Sigmoid colon (tissue), 7 donors: ENCODE measurements around the gene MUC5B. TPM values are rescaled to one million over a fixed set of nuclear protein-coding genes. Genes with fewer than 3 reads are reported as not detected.

ENCODE experiments used
- DNase-seq: peaks from one replicate; pipeline ENCODE4 v3.0.0-alpha.2; 2019
- H3K27ac ChIP-seq, 4 donors: fragments of 200-600 bp; sonication (generic); one replicate each; pipeline ENCODE4 v1.5.1; 2016 to 2019; ENCODE audit warnings: mild to moderate bottlenecking in 1 of 4
- H3K27me3 ChIP-seq, 3 donors: fragments of 200-600 bp; sonication (generic); one replicate each; pipeline ENCODE4 v1.5.1; 2019; ENCODE audit warnings: mild to moderate bottlenecking in 1 of 3
- H3K36me3 ChIP-seq, 4 donors: fragments of 200-600 bp; sonication (generic); one replicate each; pipeline ENCODE4 v1.5.1; 2016 to 2019
- H3K4me1 ChIP-seq, 4 donors: fragments of 200-600 bp; sonication (generic); one replicate each; pipeline ENCODE4 v1.5.1; 2017 to 2019
- H3K4me3 ChIP-seq, 4 donors: fragments of 200-600 bp; sonication (generic); one replicate each; pipeline ENCODE4 v1.5.1; 2017 to 2019; ENCODE audit warnings: mild to moderate bottlenecking in 2 of 4, moderate library complexity in 1 of 4
- H3K9me3 ChIP-seq, 4 donors: fragments of 200-600 bp in 3 of 4; sonication (generic) in 3 of 4; one replicate each; pipeline versions ENCODE4 v1.5.1 to v1.6.1; 2013 to 2019
- EP300 ChIP-seq, 4 donors: sonication (generic); formaldehyde crosslinking; IDR thresholded peaks; one replicate each; pipeline ENCODE4 v1.6.1; 2017; ENCODE audit warnings: antibody characterized with exemption in 4 of 4
- POLR2A ChIP-seq, 2 donors: fragments of 450-650 bp; IDR thresholded peaks; one replicate each; pipeline ENCODE4 v1.6.1; 2016; ENCODE audit warnings: antibody characterized with exemption in 2 of 2, mild to moderate bottlenecking in 2 of 2, moderate library complexity in 2 of 2
- POLR2AphosphoS5 ChIP-seq, 4 donors: sonication (generic); formaldehyde crosslinking; IDR thresholded peaks; one replicate each; pipeline ENCODE4 v1.6.1; 2017; ENCODE audit warnings: antibody characterized with exemption in 4 of 4
- WGBS, 2 donors: extraction: QIAGEN DNeasy Blood & Tissue Kit; methylation state at CpG; one replicate each; pipeline ENCODE4 v1.1.7; 2013; 5-methylcytosine and 5-hydroxymethylcytosine counted together
- intact Hi-C: fragments of 100-400 bp; cut with DNase I; formaldehyde crosslinking; loops from one replicate; pipeline ENCODE4 v1.15.1; 2023
- polyA plus RNA-seq, 3 donors: library from polyadenylated mRNA; stranded (reverse); fragments of 200-250 nt; gene quantifications; one replicate each; pipeline ENCODE4 v1.2.3, GENCODE V29; 2013
- total RNA-seq, 4 donors: library from RNA; depleted of rRNA; stranded (reverse); fragments of >200 nt; gene quantifications; one replicate each; pipeline ENCODE4 v1.1.0, GENCODE V29; 2016
- TF ChIP-seq, protein P1 (sequence below), 4 experiments: fragments of 450-650 bp in 3 of 4; fragments of 200-600 bp in 1 of 4; IDR thresholded peaks; one replicate each; pipeline ENCODE4 v1.5.1; 2016 to 2019; ENCODE audit warnings: antibody characterized with exemption in 4 of 4, mild to moderate bottlenecking in 3 of 4, moderate library complexity in 2 of 4
- donor health status: healthy with polysubstance abuse.
- donor health status: Bipolar disorder and iron deficiency.
- donor health status: healthy.

MUC5B gene
- total and polyA plus RNA-seq, 7 donors, result 0.83 to 131 (median 2.8) TPM; not detected in 3

DNA sequence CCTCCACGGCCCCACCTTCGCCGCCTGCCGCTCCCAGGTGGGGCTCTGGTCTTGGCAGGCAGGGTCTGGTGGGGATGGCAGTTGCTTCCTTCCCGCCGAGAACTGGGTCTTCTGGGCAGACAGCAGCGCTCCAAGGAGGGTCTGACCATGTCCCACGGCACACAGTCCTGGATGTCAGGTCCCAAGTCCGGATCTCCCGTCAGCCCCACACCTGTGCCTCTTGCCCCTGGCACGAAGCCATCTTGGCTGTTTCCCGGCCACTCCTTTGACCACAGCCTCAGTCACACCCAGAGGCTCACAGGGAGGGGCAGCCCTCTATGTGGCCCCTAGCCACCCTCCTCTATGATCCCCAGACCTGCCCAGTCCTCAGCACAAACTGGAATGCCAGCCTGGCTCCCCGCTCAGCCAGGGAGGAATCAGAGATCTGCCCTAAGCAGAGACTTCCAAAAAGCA lies 14.3 kb downstream of the MUC5B start:
- no peak for DNase-seq
- H3K27ac ChIP-seq, result no peak overlapping the region
- no peaks in the 10 kb centered on the region for H3K36me3 ChIP-seq
- WGBS, 2 donors, result 13 to 71% methylated on average over 13 of the region's 13 CpGs
- no peaks in the 10 kb centered on the region for H3K27me3 ChIP-seq
- H3K9me3 ChIP-seq, result no peaks in the 10 kb centered on the region
- no peaks in the 10 kb centered on the region for H3K4me1 ChIP-seq
- intact Hi-C loops, result no loop called here
- no peak overlapping the region for H3K4me3 ChIP-seq
- TF ChIP-seq POLR2A (IDR thresholded peaks at IDR 0.05) (no peak), EP300 (IDR thresholded peaks at IDR 0.05) (no peak), POLR2AphosphoS5 (IDR thresholded peaks at IDR 0.05) (no peak)
- TF ChIP-seq, protein P1, sequence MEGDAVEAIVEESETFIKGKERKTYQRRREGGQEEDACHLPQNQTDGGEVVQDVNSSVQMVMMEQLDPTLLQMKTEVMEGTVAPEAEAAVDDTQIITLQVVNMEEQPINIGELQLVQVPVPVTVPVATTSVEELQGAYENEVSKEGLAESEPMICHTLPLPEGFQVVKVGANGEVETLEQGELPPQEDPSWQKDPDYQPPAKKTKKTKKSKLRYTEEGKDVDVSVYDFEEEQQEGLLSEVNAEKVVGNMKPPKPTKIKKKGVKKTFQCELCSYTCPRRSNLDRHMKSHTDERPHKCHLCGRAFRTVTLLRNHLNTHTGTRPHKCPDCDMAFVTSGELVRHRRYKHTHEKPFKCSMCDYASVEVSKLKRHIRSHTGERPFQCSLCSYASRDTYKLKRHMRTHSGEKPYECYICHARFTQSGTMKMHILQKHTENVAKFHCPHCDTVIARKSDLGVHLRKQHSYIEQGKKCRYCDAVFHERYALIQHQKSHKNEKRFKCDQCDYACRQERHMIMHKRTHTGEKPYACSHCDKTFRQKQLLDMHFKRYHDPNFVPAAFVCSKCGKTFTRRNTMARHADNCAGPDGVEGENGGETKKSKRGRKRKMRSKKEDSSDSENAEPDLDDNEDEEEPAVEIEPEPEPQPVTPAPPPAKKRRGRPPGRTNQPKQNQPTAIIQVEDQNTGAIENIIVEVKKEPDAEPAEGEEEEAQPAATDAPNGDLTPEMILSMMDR (IDR thresholded peaks at IDR 0.05), result no peak

DNA sequence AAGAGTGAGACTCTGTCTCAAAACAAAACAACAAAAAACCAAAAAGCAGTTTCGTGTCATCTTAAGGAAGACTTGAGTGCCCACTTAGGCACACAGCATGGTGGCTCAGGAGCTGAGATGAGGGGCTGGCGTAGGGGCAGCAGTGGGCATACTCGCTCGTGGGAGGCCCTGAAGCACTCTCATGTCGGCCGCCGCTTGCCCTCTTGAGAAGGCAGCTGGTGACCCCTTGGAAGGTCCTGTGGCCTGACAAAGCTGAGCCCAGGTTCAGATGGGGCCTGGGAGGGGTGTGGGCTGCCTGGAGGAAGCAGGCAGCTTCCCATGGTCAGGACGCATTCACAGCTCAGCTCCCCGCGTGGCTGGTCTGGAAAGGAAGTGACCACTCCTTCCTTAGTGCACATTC lies 15.0 kb downstream of the MUC5B start:
- H3K27me3 ChIP-seq, result no peaks in the 10 kb centered on the region
- no peaks in the 10 kb centered on the region for H3K4me1 ChIP-seq
- no peak overlapping the region for H3K27ac ChIP-seq
- H3K9me3 ChIP-seq, result no peaks in the 10 kb centered on the region
- intact Hi-C loops, result no loop called here
- H3K36me3 ChIP-seq, result no peaks in the 10 kb centered on the region
- DNase-seq, result no peak
- no peak for TF ChIP-seq POLR2AphosphoS5 (IDR thresholded peaks at IDR 0.05)
- TF ChIP-seq, protein P1 (IDR thresholded peaks at IDR 0.05), result no peak
- TF ChIP-seq EP300 (IDR thresholded peaks at IDR 0.05), result no peak
- TF ChIP-seq POLR2A (IDR thresholded peaks at IDR 0.05), result no peak
- no peak overlapping the region for H3K4me3 ChIP-seq
- WGBS, 2 donors, result 76 to 84% methylated on average over 10 of the region's 10 CpGs

DNA sequence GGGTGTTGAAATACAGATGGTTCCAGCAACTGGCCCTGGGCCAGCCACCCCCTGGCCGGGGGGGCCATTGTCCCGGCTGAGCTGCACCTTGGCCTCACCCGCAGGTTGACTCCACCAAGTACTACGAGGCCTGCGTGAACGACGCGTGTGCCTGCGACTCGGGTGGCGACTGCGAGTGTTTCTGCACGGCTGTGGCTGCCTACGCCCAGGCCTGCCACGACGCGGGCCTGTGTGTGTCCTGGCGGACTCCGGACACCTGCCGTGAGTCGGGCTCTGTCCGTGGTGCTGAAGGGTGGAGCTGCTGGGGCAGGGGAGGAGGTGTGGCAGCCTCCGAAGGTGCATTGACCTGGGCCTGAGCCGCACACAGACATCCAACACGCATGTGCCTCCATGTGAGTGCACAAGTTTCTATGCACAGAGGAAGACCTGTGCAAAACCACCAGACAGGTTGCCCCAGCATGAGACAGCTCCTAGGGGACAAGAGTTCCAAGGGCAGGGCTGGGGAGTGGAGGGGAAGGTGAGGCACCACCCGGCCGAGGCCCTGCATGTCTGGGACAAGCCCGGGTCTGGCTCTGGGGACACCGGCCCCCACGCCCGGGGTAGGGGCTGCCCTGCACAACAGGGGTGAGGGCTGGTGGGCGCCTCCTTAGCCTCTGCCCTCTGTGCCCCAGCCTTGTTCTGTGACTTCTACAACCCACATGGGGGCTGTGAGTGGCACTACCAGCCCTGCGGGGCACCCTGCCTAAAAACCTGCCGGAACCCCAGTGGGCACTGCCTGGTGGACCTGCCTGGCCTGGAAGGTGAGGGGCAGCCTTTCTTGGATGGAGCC lies 16.1 kb downstream of the MUC5B start:
- 35 to 63% methylated on average over 34 of the region's 34 CpGs for WGBS, 2 donors
- H3K9me3 ChIP-seq, result no peaks in the 10 kb centered on the region
- H3K36me3 ChIP-seq, result no peaks in the 10 kb centered on the region
- intact Hi-C loops, result no loop called here
- H3K27me3 ChIP-seq, result no peaks in the 10 kb centered on the region
- H3K27ac ChIP-seq, result no peak overlapping the region
- no peak for TF ChIP-seq POLR2AphosphoS5 (IDR thresholded peaks at IDR 0.05)
- no peak for TF ChIP-seq POLR2A (IDR thresholded peaks at IDR 0.05)
- TF ChIP-seq, protein P1 (IDR thresholded peaks at IDR 0.05), result no peak
- TF ChIP-seq EP300 (IDR thresholded peaks at IDR 0.05), result no peak
- H3K4me1 ChIP-seq, result no peaks in the 10 kb centered on the region
- no peak for DNase-seq
- no peak overlapping the region for H3K4me3 ChIP-seq

DNA sequence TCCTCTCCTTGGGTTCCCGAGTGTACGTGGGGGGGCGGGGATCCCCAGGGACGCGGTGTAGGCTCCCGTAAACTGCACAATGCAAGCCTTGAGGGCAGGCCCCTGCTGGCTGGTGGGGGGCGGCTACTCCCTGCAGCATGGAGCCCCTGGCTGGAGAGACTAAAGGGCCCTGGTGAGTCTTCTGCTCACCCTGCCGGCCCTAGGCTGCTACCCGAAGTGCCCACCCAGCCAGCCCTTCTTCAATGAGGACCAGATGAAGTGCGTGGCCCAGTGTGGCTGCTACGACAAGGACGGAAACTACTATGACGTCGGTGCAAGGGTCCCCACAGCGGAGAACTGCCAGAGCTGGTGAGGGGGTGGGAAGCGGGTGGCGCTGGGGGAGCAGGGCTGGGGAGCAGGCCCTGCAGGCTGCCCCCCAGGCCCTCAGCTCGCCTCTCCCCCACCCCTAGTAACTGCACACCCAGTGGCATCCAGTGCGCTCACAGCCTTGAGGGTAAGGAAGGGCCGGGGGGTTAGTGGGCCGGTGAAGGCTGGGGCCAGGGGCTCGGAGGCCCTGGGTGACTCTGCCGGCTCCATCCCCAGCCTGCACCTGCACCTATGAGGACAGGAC lies 16.8 kb downstream of the MUC5B start:
- Histone ChIP-seq H3K27me3 (no peaks in the 10 kb centered on the region), H3K36me3 (no peaks in the 10 kb centered on the region), H3K4me1 (no peaks in the 10 kb centered on the region), H3K27ac (no peak overlapping the region), H3K9me3 (no peaks in the 10 kb centered on the region), H3K4me3 (no peak overlapping the region)
- no peak for DNase-seq
- intact Hi-C loops, result no loop called here
- whole genome bisulfite sequencing, 2 donors, result 93 to 94% methylated on average over 23 of the region's 23 CpGs
- no peak for TF ChIP-seq EP300 (IDR thresholded peaks at IDR 0.05)
- TF ChIP-seq POLR2AphosphoS5 (IDR thresholded peaks at IDR 0.05), result no peak
- TF ChIP-seq, protein P1 (IDR thresholded peaks at IDR 0.05), result no peak
- TF ChIP-seq POLR2A (IDR thresholded peaks at IDR 0.05), result no peak
